Measurements from ENCODE around the gene MYADML2. TPM values are rescaled to one million over a fixed set of nuclear protein-coding genes. Genes with fewer than 3 reads are reported as not detected.
A peak's percentile ranks its signal among the peaks of the same experiment; 100 is the strongest.

The MYADML2 gene
- total RNA-seq, 1 donor from 2014 or later = not detected

DNA sequence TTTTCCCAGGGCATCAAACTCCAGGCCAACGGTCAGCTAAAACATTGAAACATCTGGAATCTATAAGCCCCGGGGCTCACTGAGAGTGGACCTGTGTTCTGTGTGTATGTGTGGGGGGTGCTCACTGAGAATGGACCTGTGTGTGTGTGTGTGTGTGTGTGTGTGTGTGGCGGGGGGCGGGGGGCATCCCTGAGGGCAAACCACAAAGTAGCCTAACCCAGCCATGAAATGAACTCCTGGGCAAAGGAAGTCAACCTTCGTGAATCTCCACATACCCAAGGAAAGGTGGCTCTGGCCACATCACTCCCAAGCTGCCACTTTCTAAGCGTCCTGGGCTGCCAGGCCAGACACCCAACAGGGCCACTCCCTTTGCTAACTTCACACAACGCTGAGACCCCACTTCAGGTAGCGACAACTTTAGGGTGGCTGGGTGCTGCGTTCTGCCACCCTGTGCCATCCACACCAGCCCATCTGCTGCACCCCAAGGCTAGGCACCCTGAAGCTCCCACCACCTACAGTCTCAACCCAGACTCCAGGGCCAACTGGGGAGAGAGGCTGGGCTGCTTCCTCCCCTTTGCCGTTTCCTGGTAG, 21.1 kb downstream of the MYADML2 start:
- H3K27me3 Mint-ChIP-seq (ENCODE audit: low read depth) = no peaks in the 10 kb centered on the region
- TF ChIP-seq, protein P1, sequence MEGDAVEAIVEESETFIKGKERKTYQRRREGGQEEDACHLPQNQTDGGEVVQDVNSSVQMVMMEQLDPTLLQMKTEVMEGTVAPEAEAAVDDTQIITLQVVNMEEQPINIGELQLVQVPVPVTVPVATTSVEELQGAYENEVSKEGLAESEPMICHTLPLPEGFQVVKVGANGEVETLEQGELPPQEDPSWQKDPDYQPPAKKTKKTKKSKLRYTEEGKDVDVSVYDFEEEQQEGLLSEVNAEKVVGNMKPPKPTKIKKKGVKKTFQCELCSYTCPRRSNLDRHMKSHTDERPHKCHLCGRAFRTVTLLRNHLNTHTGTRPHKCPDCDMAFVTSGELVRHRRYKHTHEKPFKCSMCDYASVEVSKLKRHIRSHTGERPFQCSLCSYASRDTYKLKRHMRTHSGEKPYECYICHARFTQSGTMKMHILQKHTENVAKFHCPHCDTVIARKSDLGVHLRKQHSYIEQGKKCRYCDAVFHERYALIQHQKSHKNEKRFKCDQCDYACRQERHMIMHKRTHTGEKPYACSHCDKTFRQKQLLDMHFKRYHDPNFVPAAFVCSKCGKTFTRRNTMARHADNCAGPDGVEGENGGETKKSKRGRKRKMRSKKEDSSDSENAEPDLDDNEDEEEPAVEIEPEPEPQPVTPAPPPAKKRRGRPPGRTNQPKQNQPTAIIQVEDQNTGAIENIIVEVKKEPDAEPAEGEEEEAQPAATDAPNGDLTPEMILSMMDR (IDR thresholded peaks at IDR 0.05) = no peak
- H3K4me3 Mint-ChIP-seq (ENCODE audit: unreplicated experiment) = peak overlapping the region; percentile 83
- DNase-seq (ENCODE audit: low spot score) = no peak
- H3K36me3 Mint-ChIP-seq (ENCODE audit: low read depth) = peaks cover 6% of the 10 kb centered on the region
- no peaks in the 10 kb centered on the region for H3K9me3 Mint-ChIP-seq (ENCODE audit: low read depth)
- H3K27ac Mint-ChIP-seq (ENCODE audit: unreplicated experiment) = peak overlapping the region; percentile 99
- peaks cover 43% of the 10 kb centered on the region for H3K4me1 Mint-ChIP-seq (ENCODE audit: low read depth)

DNA sequence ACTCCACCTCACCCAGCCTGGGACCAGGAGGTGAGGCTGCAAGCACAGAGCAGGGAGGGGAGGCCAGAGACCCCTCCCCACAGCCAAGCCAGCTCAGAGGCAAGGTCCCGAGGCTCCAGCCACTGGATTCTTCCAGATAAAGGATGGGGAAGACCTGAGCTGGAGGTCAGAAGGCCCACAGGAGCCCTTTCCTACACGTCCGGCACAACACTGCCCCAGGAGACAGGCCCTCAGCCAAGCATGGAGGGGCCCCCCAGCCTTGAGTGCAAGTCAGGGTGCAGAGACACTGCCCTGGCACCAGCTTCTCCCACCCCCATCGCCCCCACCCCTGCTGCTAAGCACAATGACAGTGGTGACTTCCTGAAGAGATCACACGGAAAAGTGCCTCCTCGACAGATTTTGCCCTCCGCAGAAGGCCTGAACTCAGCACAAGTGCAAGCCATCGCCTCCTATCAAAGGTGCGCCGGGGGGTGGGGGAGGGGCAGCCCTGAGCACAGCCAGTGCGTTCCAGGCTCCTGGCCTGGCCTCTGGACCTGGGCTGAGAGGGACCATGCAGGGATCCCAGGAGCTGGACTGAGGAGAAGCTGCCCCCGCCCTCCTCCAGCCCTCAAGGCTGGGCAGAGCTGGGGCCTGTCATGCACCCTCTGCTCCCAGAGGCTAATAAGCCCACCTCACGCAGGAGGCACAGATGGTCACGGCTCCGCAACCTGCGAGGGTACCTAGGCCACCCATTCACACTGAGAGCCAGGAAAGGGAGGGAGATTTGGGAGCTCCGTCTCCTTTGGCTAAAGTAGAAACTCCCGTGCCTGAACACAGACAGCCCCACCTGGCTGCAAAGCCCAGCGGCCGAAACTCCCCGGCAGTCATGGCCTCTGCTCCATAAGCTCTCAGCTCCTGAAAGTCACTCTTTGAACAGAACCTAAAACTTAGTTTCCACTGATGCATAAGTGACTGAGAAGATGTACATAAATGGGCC, 22.2 kb downstream of the MYADML2 start:
- Mint-ChIP-seq H3K4me1 (ENCODE audit: low read depth) (peaks cover 45% of the 10 kb centered on the region), H3K9me3 (ENCODE audit: low read depth) (no peaks in the 10 kb centered on the region), H3K27ac (ENCODE audit: unreplicated experiment) (peak overlapping the region; percentile 99), H3K27me3 (ENCODE audit: low read depth) (no peaks in the 10 kb centered on the region), H3K36me3 (ENCODE audit: low read depth) (peaks cover 6% of the 10 kb centered on the region), H3K4me3 (ENCODE audit: unreplicated experiment) (no peak overlapping the region)
- DNase-seq (ENCODE audit: low spot score) = no peak
- TF ChIP-seq, protein P1 (IDR thresholded peaks at IDR 0.05) = no peak

DNA sequence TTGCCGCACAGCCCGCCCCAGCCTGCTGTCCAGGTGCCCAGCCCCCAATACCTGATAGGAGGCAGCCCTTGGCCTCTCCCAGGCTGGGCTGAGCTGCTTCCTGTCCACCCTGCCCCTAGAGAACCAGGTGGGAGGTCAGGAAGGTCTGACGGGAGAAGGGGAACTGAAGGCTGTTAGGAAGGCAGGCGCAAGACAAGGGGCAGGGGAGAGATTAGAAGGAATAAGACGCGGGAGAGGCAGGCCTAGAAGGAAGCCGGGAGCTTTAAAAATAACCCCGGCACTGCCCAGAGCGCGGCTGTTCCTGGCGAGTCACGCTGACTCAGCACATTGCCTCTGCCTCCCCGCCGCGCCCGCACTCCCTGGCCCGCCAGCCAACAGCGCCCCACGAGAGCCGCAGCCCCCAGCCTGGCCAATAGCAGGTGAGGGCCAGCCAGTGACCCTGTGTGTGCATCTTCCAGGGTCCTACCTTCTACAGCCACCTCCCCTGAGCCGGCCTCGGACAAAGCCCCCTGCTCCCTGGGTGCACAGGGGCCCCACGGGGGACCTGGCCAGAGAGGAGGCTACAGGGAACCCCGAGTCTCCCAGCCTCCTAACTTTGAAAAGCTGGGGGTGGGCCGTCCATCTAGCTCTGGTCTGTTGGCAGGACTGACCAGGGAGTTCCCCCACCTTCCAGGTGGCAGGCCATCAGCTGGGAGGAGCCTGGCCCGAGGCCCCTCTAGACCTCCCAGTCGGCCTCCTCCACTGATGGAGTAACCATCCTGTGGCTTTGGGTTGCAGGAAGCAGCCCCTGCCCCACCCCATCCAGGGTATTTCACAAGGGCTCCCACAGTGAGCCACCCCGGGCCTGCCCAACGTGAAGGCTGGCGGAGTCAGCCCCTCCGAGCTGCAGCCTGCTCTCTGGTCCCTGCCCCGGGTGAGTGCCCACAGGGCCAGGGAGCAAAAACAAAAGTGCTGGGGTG, 23.5 kb downstream of the MYADML2 start:
- Mint-ChIP-seq H3K27me3 (ENCODE audit: low read depth) (no peaks in the 10 kb centered on the region), H3K4me1 (ENCODE audit: low read depth) (peaks cover 41% of the 10 kb centered on the region), H3K9me3 (ENCODE audit: low read depth) (no peaks in the 10 kb centered on the region), H3K36me3 (ENCODE audit: low read depth) (peaks cover 8% of the 10 kb centered on the region), H3K4me3 (ENCODE audit: unreplicated experiment) (peak overlapping the region; percentile 69), H3K27ac (ENCODE audit: unreplicated experiment) (peak overlapping the region; percentile 93)
- no peak for DNase-seq (ENCODE audit: low spot score)
- TF ChIP-seq, protein P1 (IDR thresholded peaks at IDR 0.05) = peak; percentile 19

DNA sequence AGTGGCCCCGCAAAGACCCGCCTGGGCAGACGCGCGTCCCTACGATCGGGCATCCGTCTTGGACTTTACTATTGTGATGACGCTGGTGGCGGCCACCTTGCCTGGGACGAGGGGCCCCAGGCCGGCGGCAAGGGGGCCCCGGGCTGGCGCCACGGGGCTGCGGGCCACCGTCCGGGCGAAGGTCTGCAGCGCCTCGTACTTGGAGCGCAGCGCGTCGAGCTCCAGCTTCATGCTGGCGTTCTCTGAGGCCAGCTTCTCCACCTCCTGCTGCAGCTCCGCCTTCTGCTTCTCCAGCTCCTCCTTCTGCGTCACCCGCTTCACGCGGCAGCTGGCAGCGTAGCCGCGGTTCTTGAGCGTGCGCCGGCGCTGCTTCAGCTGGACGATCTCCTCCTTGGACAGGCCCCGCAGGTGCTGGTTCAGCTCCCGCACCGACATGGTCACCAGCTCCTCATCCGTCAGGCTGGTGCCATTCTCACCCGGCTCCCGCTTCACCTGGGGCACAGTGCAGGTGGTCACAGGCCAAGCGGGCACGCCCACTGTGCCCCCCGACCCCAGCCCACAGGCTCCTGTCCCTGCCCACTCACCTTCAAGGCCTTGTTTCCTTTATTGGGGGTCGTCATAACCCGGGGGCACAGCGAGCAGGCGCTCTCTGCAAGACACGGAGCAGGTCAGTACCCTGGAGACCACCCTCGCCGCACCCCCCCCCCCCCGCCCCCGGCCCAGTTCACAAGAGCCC, 24.3 kb downstream of the MYADML2 start:
- TF ChIP-seq, protein P1 (IDR thresholded peaks at IDR 0.05) = no peak
- H3K27me3 Mint-ChIP-seq (ENCODE audit: low read depth) = no peaks in the 10 kb centered on the region
- H3K9me3 Mint-ChIP-seq (ENCODE audit: low read depth) = no peaks in the 10 kb centered on the region
- DNase-seq (ENCODE audit: low spot score) = no peak
- H3K36me3 Mint-ChIP-seq (ENCODE audit: low read depth) = peaks cover 8% of the 10 kb centered on the region
- H3K4me1 Mint-ChIP-seq (ENCODE audit: low read depth) = peaks cover 46% of the 10 kb centered on the region
- no peak overlapping the region for H3K4me3 Mint-ChIP-seq (ENCODE audit: unreplicated experiment)
- peak overlapping the region; percentile 49 for H3K27ac Mint-ChIP-seq (ENCODE audit: unreplicated experiment)
